Stimulated activated CD8-positive, alpha-beta memory T cell treated with anti-CD3 and anti-CD28 coated beads, Interleukin-12 subunit alpha, Interleukin-12 subunit beta, amount 100 ng/mL, for 24 hours (primary cell): Measurements from ENCODE around the gene PTRH2.
"Not testable (repeated sequence)": the region's sequence is repeated elsewhere in the genome, so short reads cannot be mapped to it uniquely, and the experiment has no call there.

ENCODE experiments used
- DNase-seq: peaks from one replicate; pipeline ENCODE4 v3.0.0-alpha.2; 2020; ENCODE audit errors: extremely low read depth

The PTRH2 gene

GRCh38 chr17:59669411-59669810 is 37.8 kb downstream of the PTRH2 start:
- no peak for DNase-seq

GRCh38 chr17:59668816-59669215 is 38.4 kb downstream of the PTRH2 start:
- no peak for DNase-seq

GRCh38 chr17:59666235-59666634 is 41.0 kb downstream of the PTRH2 start:
- no peak for DNase-seq

GRCh38 chr17:59656624-59657023 is 50.6 kb downstream of the PTRH2 start:
- not testable (repeated sequence) for DNase-seq

- no peak for DNase-seq
Observed at GRCh38 chr17:59652119-59652518, 55.1 kb downstream of the PTRH2 start.

GRCh38 chr17:59651346-59651745 is 55.9 kb downstream of the PTRH2 start:
- DNase-seq: no peak

- no peak for DNase-seq
Observed at GRCh38 chr17:59650642-59651041, 56.6 kb downstream of the PTRH2 start.

GRCh38 chr17:59649886-59650285 is 57.3 kb downstream of the PTRH2 start:
- no peak for DNase-seq
